NCI-H1092 treated with DMSO at 0.1 percent for 48 hours (cell line): Measurements from ENCODE around the gene AURKB.

Source experiments
- DNase-seq: peaks from one replicate; lab custom pipeline; 2025; lab: John Stamatoyannopoulos, UW

The AURKB gene

GRCh38 chr17:8161289-8162232, 48.8 kb downstream of the AURKB start:
- no peak for DNase-seq

GRCh38 chr17:8160741-8161221, 49.6 kb downstream of the AURKB start:
- DNase-seq: no peak

GRCh38 chr17:8160224-8160577, 50.2 kb downstream of the AURKB start:
- no peak for DNase-seq

GRCh38 chr17:8159459-8160223, 50.7 kb downstream of the AURKB start:
- DNase-seq: no peak

GRCh38 chr17:8159032-8159400, 51.4 kb downstream of the AURKB start:
- no peak for DNase-seq

GRCh38 chr17:8158267-8159031, 51.9 kb downstream of the AURKB start:
- DNase-seq: peak; percentile 33

- DNase-seq: peak; percentile 98
Measured at GRCh38 chr17:8156246-8156992, 54.0 kb downstream of the AURKB start.

GRCh38 chr17:8155996-8156245, 54.5 kb downstream of the AURKB start:
- no peak for DNase-seq

- no peak for DNase-seq
Measured at GRCh38 chr17:8155231-8155995, 55.0 kb downstream of the AURKB start.
